HEK293 (cell line): ENCODE measurements around the gene CAGE1.

ENCODE experiments used
- CTCF ChIA-PET: fragments of 350-600 bp; formaldehyde crosslinking; extraction: SDS; loops from one replicate; lab custom pipeline; 2021; ENCODE audit warnings: antibody characterized with exemption; lab: Yijun Ruan, JAX
- POLR2A ChIA-PET: fragments of 300-600 bp; formaldehyde crosslinking; extraction: SDS; loops from one replicate; lab custom pipeline; 2020; ENCODE audit warnings: antibody characterized with exemption, inconsistent platforms; lab: Yijun Ruan, JAX
- H3K27ac ChIP-seq: fragments of 200-500 bp; sonication (Bioruptor generic); 2 replicates; pipeline ENCODE4 v1.5.1; 2014; ENCODE audit warnings: low read depth, low read length, control low read depth, inconsistent platforms; ENCODE audit errors: extremely low read depth
- H3K36me3 ChIP-seq, 2 experiments: fragments of 200-500 bp in 1 of 2; sonication (Bioruptor generic) in 1 of 2; 1 replicate in 1 of 2; 2 replicates in 1 of 2; pipeline ENCODE4 v1.5.1; 2014 to 2017; ENCODE audit warnings: inconsistent platforms in 2 of 2, low read length in 2 of 2; ENCODE audit not compliant: control insufficient read depth in 2 of 2, insufficient read depth in 1 of 2
- H3K4me1 ChIP-seq: fragments of 200-500 bp; sonication (Bioruptor generic); 2 replicates; pipeline ENCODE4 v1.5.1; 2014; ENCODE audit warnings: mild to moderate bottlenecking, low read length, inconsistent platforms; ENCODE audit not compliant: control insufficient read depth, insufficient read depth
- H3K4me3 ChIP-seq: 2 replicates; pipeline ENCODE4 v1.5.1; 2011; ENCODE audit warnings: low read depth, mild to moderate bottlenecking, control low read depth, low read length, moderate library complexity
- H3K9me3 ChIP-seq: fragments of 200-500 bp; sonication (Bioruptor generic); 2 replicates; pipeline ENCODE4 v1.5.1; 2014; ENCODE audit warnings: low read depth, low read length, inconsistent platforms; ENCODE audit not compliant: control insufficient read depth, insufficient read depth
- EGR2 ChIP-seq: fragments of 450-650 bp; formaldehyde crosslinking; IDR thresholded peaks from 2 replicates; pipeline ENCODE4 v1.5.1; 2016; ENCODE audit warnings: low read depth, missing biosample characterization, missing genetic modification characterization
- KLF16 ChIP-seq: fragments of 450-650 bp; formaldehyde crosslinking; IDR thresholded peaks from 2 replicates; pipeline ENCODE4 v1.5.1; 2017; ENCODE audit warnings: missing biosample characterization, missing genetic modification characterization
- PRDM1 ChIP-seq: fragments of 450-650 bp; formaldehyde crosslinking; IDR thresholded peaks from 2 replicates; pipeline ENCODE4; 2016; ENCODE audit warnings: missing biosample characterization, missing genetic modification characterization
- SALL2 ChIP-seq: fragments of 450-650 bp; formaldehyde crosslinking; IDR thresholded peaks from 2 replicates; pipeline ENCODE4 v1.5.0; 2017; ENCODE audit warnings: missing biosample characterization, mild to moderate bottlenecking, missing genetic modification characterization, borderline replicate concordance
- ZFHX2 ChIP-seq: fragments of 450-650 bp; formaldehyde crosslinking; conservative IDR thresholded peaks from 2 replicates; pipeline ENCODE4 v1.5.1; 2016; ENCODE audit warnings: missing biosample characterization, missing genetic modification characterization
- ZIC2 ChIP-seq: fragments of 450-650 bp; formaldehyde crosslinking; IDR thresholded peaks from 2 replicates; pipeline ENCODE4 v1.5.1; 2016; ENCODE audit warnings: missing biosample characterization, missing genetic modification characterization
- ZNF10 ChIP-seq: fragments of 450-650 bp; formaldehyde crosslinking; IDR thresholded peaks from 2 replicates; pipeline ENCODE4 v1.5.1; 2017; ENCODE audit warnings: missing biosample characterization, missing genetic modification characterization
- ZNF169 ChIP-seq: fragments of 450-650 bp; formaldehyde crosslinking; IDR thresholded peaks from 2 replicates; pipeline ENCODE4 v1.5.1; 2016; ENCODE audit warnings: missing biosample characterization, missing genetic modification characterization
- ZNF175 ChIP-seq: fragments of 450-650 bp; formaldehyde crosslinking; IDR thresholded peaks from 2 replicates; pipeline ENCODE4 v1.5.1; 2016; ENCODE audit warnings: missing biosample characterization, missing genetic modification characterization
- ZNF311 ChIP-seq: fragments of 450-650 bp; formaldehyde crosslinking; IDR thresholded peaks from 2 replicates; pipeline ENCODE4 v1.5.1; 2017; ENCODE audit warnings: missing biosample characterization, missing genetic modification characterization, borderline replicate concordance
- ZNF350 ChIP-seq: fragments of 450-650 bp; formaldehyde crosslinking; IDR thresholded peaks from 2 replicates; pipeline ENCODE4 v1.5.0; 2017; ENCODE audit warnings: missing biosample characterization, mild to moderate bottlenecking, missing genetic modification characterization
- ZNF394 ChIP-seq: fragments of 450-650 bp; formaldehyde crosslinking; IDR thresholded peaks from 2 replicates; pipeline ENCODE4 v1.5.1; 2016; ENCODE audit warnings: missing biosample characterization, missing genetic modification characterization, mild to moderate bottlenecking, moderate library complexity, borderline replicate concordance
- ZNF529 ChIP-seq: fragments of 450-650 bp; formaldehyde crosslinking; IDR thresholded peaks from 2 replicates; pipeline ENCODE4 v1.5.1; 2017; ENCODE audit warnings: missing genetic modification characterization, missing biosample characterization; ENCODE audit not compliant: insufficient replicate concordance
- ZNF623 ChIP-seq: fragments of 450-650 bp; formaldehyde crosslinking; IDR thresholded peaks from 2 replicates; pipeline ENCODE4 v1.5.1; 2016; ENCODE audit warnings: missing biosample characterization, missing genetic modification characterization
- ZNF837 ChIP-seq: fragments of 450-650 bp; formaldehyde crosslinking; IDR thresholded peaks from 2 replicates; pipeline ENCODE4 v1.5.1; 2016; ENCODE audit warnings: missing biosample characterization, missing genetic modification characterization
- TF ChIP-seq, protein P1 (sequence below): fragments of 450-650 bp; formaldehyde crosslinking; IDR thresholded peaks from 2 replicates; pipeline ENCODE4 v1.5.1; 2016; ENCODE audit warnings: missing biosample characterization, missing genetic modification characterization
- TF ChIP-seq, protein P2 (sequence below): fragments of 450-650 bp; formaldehyde crosslinking; IDR thresholded peaks from 2 replicates; pipeline ENCODE4 v1.5.1; 2016; ENCODE audit warnings: missing biosample characterization, missing genetic modification characterization, borderline replicate concordance
- TF ChIP-seq, protein P3 (sequence below): sonication (generic); formaldehyde crosslinking; IDR thresholded peaks from 2 replicates; pipeline ENCODE4 v1.8.1; 2022; ENCODE audit warnings: mild to moderate bottlenecking, moderate library complexity, missing genetic modification reagents
- TF ChIP-seq, protein P4 (sequence below): fragments of 450-650 bp; formaldehyde crosslinking; IDR thresholded peaks from 2 replicates; pipeline ENCODE4 v1.5.1; 2016; ENCODE audit warnings: missing biosample characterization, missing genetic modification characterization
- TF ChIP-seq, protein P5 (sequence below): fragments of 450-650 bp; formaldehyde crosslinking; IDR thresholded peaks from 2 replicates; pipeline ENCODE4 v1.5.1; 2016; ENCODE audit warnings: missing biosample characterization, missing genetic modification characterization
- TF ChIP-seq, protein P6 (sequence below): fragments of 450-650 bp; formaldehyde crosslinking; IDR thresholded peaks from 2 replicates; pipeline ENCODE4 v1.5.1; 2017; ENCODE audit warnings: missing biosample characterization, missing genetic modification characterization

The CAGE1 gene

DNA sequence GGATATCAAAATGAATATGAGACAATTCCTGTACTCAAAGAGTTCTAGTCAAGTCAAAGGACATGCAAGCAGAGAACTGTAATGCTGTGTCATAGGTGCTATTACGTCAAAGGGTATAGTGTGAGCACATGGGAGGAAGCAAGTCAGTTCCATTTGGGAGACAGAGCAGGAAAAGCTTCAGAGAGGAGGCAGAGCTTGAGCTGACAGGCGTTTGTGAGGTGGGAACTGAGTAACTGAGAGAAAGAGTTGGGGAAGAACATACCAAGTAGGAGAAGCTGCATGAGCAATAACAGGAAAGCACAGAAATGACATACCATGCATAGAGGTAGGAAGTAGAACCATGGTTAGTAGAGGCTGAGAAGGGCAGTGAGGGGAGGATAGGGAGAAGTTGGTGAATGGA is 61.3 kb downstream of the CAGE1 start (continued):
- TF ChIP-seq, protein P1, sequence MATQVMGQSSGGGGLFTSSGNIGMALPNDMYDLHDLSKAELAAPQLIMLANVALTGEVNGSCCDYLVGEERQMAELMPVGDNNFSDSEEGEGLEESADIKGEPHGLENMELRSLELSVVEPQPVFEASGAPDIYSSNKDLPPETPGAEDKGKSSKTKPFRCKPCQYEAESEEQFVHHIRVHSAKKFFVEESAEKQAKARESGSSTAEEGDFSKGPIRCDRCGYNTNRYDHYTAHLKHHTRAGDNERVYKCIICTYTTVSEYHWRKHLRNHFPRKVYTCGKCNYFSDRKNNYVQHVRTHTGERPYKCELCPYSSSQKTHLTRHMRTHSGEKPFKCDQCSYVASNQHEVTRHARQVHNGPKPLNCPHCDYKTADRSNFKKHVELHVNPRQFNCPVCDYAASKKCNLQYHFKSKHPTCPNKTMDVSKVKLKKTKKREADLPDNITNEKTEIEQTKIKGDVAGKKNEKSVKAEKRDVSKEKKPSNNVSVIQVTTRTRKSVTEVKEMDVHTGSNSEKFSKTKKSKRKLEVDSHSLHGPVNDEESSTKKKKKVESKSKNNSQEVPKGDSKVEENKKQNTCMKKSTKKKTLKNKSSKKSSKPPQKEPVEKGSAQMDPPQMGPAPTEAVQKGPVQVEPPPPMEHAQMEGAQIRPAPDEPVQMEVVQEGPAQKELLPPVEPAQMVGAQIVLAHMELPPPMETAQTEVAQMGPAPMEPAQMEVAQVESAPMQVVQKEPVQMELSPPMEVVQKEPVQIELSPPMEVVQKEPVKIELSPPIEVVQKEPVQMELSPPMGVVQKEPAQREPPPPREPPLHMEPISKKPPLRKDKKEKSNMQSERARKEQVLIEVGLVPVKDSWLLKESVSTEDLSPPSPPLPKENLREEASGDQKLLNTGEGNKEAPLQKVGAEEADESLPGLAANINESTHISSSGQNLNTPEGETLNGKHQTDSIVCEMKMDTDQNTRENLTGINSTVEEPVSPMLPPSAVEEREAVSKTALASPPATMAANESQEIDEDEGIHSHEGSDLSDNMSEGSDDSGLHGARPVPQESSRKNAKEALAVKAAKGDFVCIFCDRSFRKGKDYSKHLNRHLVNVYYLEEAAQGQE (tag by site-specific recombination) = no peak
- TF ChIP-seq ZNF311 (tag by site-specific recombination) = no peak
- TF ChIP-seq ZNF837 (tag by site-specific recombination) = no peak
- TF ChIP-seq ZIC2 (tag by site-specific recombination) = no peak

DNA sequence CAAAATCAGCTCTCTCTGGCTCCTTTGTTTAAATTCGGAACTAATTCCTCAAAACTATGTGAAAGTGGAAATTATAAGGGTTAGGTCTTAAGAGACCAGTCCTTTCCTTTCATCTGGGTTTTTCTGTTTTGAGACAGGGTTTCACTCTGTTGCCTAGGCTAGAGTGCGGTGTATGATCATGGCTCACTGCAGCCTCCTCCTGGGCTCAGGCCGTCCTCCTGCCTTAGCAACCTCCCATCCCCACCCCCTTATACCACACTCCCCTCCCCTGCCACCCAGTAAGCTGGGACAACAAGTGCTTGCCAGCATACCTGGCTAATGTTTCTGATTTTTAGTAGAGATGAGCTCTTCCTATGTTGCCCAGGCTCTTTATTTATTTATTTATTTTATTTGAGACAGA is 63.8 kb downstream of the CAGE1 start:
- TF ChIP-seq ZNF529 (tag by site-specific recombination) = no peak
- no peak for TF ChIP-seq KLF16 (tag by site-specific recombination)
- no peak for TF ChIP-seq ZNF623 (tag by site-specific recombination)
- TF ChIP-seq PRDM1 = no peak
- no peak for TF ChIP-seq ZNF350 (tag by site-specific recombination)
- TF ChIP-seq, protein P2, sequence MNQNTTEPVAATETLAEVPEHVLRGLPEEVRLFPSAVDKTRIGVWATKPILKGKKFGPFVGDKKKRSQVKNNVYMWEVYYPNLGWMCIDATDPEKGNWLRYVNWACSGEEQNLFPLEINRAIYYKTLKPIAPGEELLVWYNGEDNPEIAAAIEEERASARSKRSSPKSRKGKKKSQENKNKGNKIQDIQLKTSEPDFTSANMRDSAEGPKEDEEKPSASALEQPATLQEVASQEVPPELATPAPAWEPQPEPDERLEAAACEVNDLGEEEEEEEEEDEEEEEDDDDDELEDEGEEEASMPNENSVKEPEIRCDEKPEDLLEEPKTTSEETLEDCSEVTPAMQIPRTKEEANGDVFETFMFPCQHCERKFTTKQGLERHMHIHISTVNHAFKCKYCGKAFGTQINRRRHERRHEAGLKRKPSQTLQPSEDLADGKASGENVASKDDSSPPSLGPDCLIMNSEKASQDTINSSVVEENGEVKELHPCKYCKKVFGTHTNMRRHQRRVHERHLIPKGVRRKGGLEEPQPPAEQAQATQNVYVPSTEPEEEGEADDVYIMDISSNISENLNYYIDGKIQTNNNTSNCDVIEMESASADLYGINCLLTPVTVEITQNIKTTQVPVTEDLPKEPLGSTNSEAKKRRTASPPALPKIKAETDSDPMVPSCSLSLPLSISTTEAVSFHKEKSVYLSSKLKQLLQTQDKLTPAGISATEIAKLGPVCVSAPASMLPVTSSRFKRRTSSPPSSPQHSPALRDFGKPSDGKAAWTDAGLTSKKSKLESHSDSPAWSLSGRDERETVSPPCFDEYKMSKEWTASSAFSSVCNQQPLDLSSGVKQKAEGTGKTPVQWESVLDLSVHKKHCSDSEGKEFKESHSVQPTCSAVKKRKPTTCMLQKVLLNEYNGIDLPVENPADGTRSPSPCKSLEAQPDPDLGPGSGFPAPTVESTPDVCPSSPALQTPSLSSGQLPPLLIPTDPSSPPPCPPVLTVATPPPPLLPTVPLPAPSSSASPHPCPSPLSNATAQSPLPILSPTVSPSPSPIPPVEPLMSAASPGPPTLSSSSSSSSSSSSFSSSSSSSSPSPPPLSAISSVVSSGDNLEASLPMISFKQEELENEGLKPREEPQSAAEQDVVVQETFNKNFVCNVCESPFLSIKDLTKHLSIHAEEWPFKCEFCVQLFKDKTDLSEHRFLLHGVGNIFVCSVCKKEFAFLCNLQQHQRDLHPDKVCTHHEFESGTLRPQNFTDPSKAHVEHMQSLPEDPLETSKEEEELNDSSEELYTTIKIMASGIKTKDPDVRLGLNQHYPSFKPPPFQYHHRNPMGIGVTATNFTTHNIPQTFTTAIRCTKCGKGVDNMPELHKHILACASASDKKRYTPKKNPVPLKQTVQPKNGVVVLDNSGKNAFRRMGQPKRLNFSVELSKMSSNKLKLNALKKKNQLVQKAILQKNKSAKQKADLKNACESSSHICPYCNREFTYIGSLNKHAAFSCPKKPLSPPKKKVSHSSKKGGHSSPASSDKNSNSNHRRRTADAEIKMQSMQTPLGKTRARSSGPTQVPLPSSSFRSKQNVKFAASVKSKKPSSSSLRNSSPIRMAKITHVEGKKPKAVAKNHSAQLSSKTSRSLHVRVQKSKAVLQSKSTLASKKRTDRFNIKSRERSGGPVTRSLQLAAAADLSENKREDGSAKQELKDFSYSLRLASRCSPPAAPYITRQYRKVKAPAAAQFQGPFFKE (tag by site-specific recombination) = no peak
- no peak for TF ChIP-seq EGR2
- TF ChIP-seq, protein P3, sequence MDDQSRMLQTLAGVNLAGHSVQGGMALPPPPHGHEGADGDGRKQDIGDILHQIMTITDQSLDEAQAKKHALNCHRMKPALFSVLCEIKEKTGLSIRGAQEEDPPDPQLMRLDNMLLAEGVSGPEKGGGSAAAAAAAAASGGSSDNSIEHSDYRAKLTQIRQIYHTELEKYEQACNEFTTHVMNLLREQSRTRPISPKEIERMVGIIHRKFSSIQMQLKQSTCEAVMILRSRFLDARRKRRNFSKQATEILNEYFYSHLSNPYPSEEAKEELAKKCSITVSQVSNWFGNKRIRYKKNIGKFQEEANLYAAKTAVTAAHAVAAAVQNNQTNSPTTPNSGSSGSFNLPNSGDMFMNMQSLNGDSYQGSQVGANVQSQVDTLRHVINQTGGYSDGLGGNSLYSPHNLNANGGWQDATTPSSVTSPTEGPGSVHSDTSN (CRISPR knock-in tag) = no peak
- TF ChIP-seq ZFHX2 = no peak
- TF ChIP-seq ZNF175 (tag by site-specific recombination) = no peak
- TF ChIP-seq, protein P4, sequence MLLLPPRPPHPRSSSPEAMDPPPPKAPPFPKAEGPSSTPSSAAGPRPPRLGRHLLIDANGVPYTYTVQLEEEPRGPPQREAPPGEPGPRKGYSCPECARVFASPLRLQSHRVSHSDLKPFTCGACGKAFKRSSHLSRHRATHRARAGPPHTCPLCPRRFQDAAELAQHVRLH (tag by site-specific recombination) = no peak
- TF ChIP-seq SALL2 (tag by site-specific recombination) = no peak
- TF ChIP-seq ZNF169 (tag by site-specific recombination) = no peak
- no peak for TF ChIP-seq ZNF394 (tag by site-specific recombination)
- TF ChIP-seq, protein P5, sequence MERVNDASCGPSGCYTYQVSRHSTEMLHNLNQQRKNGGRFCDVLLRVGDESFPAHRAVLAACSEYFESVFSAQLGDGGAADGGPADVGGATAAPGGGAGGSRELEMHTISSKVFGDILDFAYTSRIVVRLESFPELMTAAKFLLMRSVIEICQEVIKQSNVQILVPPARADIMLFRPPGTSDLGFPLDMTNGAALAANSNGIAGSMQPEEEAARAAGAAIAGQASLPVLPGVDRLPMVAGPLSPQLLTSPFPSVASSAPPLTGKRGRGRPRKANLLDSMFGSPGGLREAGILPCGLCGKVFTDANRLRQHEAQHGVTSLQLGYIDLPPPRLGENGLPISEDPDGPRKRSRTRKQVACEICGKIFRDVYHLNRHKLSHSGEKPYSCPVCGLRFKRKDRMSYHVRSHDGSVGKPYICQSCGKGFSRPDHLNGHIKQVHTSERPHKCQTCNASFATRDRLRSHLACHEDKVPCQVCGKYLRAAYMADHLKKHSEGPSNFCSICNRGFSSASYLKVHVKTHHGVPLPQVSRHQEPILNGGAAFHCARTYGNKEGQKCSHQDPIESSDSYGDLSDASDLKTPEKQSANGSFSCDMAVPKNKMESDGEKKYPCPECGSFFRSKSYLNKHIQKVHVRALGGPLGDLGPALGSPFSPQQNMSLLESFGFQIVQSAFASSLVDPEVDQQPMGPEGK (tag by site-specific recombination) = no peak
- TF ChIP-seq ZNF10 = no peak
- TF ChIP-seq, protein P6, sequence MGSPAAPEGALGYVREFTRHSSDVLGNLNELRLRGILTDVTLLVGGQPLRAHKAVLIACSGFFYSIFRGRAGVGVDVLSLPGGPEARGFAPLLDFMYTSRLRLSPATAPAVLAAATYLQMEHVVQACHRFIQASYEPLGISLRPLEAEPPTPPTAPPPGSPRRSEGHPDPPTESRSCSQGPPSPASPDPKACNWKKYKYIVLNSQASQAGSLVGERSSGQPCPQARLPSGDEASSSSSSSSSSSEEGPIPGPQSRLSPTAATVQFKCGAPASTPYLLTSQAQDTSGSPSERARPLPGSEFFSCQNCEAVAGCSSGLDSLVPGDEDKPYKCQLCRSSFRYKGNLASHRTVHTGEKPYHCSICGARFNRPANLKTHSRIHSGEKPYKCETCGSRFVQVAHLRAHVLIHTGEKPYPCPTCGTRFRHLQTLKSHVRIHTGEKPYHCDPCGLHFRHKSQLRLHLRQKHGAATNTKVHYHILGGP = no peak
- Histone ChIP-seq H3K9me3 (no peaks in the 10 kb centered on the region), H3K4me3 (no peak overlapping the region), H3K36me3 (no peaks in the 10 kb centered on the region), H3K4me1 (no peaks in the 10 kb centered on the region), H3K27ac (no peak overlapping the region)
- POLR2A ChIA-PET = no interaction called here
- CTCF ChIA-PET = interaction anchor here (2.6 kb wide), 1 partner anchor 13 kb away, joined by 17 read pairs; no protein-coding TSS in a partner anchor
